ENCODE results near the gene LRRC70. TPM values are rescaled to one million over a fixed set of nuclear protein-coding genes. Genes with fewer than 3 reads are reported as not detected.

Gene LRRC70
- total RNA-seq, 1 donor from 2014 or later = 0.64 TPM

DNA sequence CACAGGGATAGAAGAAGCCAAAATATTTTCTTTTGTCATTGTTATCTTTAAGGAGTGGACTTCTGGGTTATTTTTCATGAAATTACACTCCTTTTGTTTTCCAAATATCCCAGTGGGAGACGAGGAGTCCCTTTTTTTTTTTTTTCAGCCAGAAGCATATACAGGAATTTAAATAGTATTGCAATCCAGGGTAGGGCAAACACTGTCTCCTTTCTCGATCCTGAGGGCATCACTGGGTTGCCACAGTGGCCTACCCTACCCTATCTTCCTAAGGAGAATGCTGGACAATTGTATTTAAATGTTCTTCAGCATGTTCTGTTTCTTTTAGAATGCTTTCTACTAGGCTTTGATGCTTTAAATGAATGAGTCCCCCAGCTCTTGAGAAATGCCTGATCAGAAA is 47.9 kb downstream of the LRRC70 start:
- no peak overlapping the region for H3K4me3 Mint-ChIP-seq (ENCODE audit: unreplicated experiment)
- no peaks in the 10 kb centered on the region for H3K9me3 Mint-ChIP-seq (ENCODE audit: unreplicated experiment)
- no peaks in the 10 kb centered on the region for H3K9me3 ChIP-seq (ENCODE audit: insufficient read depth, low read depth, low read length)
- H3K4me3 ChIP-seq (ENCODE audit: insufficient read depth, low read depth, low read length) = no peak overlapping the region
- DNase-seq (ENCODE audit: low read depth) (no peak), FAIRE-seq (no peak)
- H2AFZ ChIP-seq (ENCODE audit: low read depth, low read length) = no peak overlapping the region
- H3K36me3 Mint-ChIP-seq (ENCODE audit: low read depth, unreplicated experiment) = no peaks in the 10 kb centered on the region
- no peak for TF ChIP-seq EZH2 (IDR thresholded peaks at IDR 0.05; ENCODE audit: insufficient read depth, low read length)
- no peak overlapping the region for H3K9ac ChIP-seq (ENCODE audit: low read length)
- H3K27ac Mint-ChIP-seq (ENCODE audit: unreplicated experiment) = no peak overlapping the region
- no peaks in the 10 kb centered on the region for H3K79me2 ChIP-seq (ENCODE audit: insufficient read depth, low read length)
- no peak overlapping the region for H3K4me2 ChIP-seq (ENCODE audit: low read length)
- H3K27ac ChIP-seq (ENCODE audit: low read depth, low read length) = no peak overlapping the region
- no peaks in the 10 kb centered on the region for H3K4me1 ChIP-seq (ENCODE audit: insufficient read depth, low read length)
- no peaks in the 10 kb centered on the region for H3K4me1 Mint-ChIP-seq (ENCODE audit: low read depth, unreplicated experiment)
- H3K27me3 ChIP-seq (ENCODE audit: insufficient read depth, low read length) = no peaks in the 10 kb centered on the region
- H4K20me1 ChIP-seq (ENCODE audit: insufficient read depth, low read length) = no peaks in the 10 kb centered on the region
- H3K27me3 Mint-ChIP-seq (ENCODE audit: low read depth, unreplicated experiment) = no peaks in the 10 kb centered on the region
- no peaks in the 10 kb centered on the region for H3K36me3 ChIP-seq (ENCODE audit: insufficient read depth, low read length)

DNA sequence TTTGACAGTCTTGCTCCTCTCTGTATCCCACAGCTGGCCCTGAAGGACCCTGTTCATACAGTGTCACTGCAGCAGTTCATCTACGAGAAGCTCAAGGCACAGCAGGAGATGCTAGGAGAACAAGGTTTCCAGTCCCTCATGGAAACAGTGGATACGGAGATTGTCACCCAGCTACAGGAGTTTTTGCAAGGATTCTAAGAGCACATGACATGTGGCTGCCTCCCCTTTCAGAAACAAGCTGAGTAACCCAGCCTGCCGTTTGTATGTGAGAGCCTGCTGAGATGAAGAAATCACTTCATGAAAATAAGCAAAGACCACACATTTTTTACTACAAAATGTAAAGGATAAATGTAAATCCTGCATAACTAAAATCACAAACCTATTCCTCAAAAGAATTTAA is 48.5 kb downstream of the LRRC70 start:
- Histone ChIP-seq H4K20me1 (ENCODE audit: insufficient read depth, low read length) (no peaks in the 10 kb centered on the region), H2AFZ (ENCODE audit: low read depth, low read length) (no peak overlapping the region), H3K9ac (ENCODE audit: low read length) (no peak overlapping the region), H3K9me3 (ENCODE audit: insufficient read depth, low read depth, low read length) (no peaks in the 10 kb centered on the region), H3K4me3 (ENCODE audit: insufficient read depth, low read depth, low read length) (no peak overlapping the region), H3K4me2 (ENCODE audit: low read length) (no peak overlapping the region), H3K27me3 (ENCODE audit: insufficient read depth, low read length) (no peaks in the 10 kb centered on the region), H3K79me2 (ENCODE audit: insufficient read depth, low read length) (no peaks in the 10 kb centered on the region), H3K27ac (ENCODE audit: low read depth, low read length) (no peak overlapping the region), H3K4me1 (ENCODE audit: insufficient read depth, low read length) (no peaks in the 10 kb centered on the region), H3K36me3 (ENCODE audit: insufficient read depth, low read length) (no peaks in the 10 kb centered on the region)
- Mint-ChIP-seq H3K27ac (ENCODE audit: unreplicated experiment) (peak overlapping the region; percentile 47), H3K36me3 (ENCODE audit: low read depth, unreplicated experiment) (no peaks in the 10 kb centered on the region), H3K4me3 (ENCODE audit: unreplicated experiment) (no peak overlapping the region), H3K4me1 (ENCODE audit: low read depth, unreplicated experiment) (no peaks in the 10 kb centered on the region), H3K27me3 (ENCODE audit: low read depth, unreplicated experiment) (no peaks in the 10 kb centered on the region), H3K9me3 (ENCODE audit: unreplicated experiment) (no peaks in the 10 kb centered on the region)
- DNase-seq (ENCODE audit: low read depth) (no peak), FAIRE-seq (no peak)
- TF ChIP-seq, protein P1, sequence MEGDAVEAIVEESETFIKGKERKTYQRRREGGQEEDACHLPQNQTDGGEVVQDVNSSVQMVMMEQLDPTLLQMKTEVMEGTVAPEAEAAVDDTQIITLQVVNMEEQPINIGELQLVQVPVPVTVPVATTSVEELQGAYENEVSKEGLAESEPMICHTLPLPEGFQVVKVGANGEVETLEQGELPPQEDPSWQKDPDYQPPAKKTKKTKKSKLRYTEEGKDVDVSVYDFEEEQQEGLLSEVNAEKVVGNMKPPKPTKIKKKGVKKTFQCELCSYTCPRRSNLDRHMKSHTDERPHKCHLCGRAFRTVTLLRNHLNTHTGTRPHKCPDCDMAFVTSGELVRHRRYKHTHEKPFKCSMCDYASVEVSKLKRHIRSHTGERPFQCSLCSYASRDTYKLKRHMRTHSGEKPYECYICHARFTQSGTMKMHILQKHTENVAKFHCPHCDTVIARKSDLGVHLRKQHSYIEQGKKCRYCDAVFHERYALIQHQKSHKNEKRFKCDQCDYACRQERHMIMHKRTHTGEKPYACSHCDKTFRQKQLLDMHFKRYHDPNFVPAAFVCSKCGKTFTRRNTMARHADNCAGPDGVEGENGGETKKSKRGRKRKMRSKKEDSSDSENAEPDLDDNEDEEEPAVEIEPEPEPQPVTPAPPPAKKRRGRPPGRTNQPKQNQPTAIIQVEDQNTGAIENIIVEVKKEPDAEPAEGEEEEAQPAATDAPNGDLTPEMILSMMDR (IDR thresholded peaks at IDR 0.05; ENCODE audit: insufficient read depth, low read depth, low read length) = no peak
- no peak for TF ChIP-seq EZH2 (IDR thresholded peaks at IDR 0.05; ENCODE audit: insufficient read depth, low read length)

DNA sequence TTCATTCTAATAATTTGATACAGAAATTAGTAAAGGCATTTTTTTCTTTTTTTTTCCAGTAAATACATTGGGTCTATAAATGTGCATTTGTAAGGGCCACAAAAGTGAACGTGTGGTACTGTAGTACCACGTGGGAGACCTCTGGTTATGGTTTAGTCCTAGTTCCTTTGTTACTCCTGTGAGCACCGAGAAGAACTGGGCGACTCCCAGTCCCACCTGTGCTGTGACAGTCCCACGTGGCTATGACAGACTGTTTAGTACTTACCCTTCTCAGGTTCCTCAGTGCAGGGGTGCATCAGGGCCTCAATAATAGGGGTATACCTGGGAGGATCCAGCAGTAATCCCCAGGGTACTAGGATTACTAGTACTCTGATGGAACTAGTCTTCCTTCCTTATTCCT is 49.3 kb downstream of the LRRC70 start:
- no peaks in the 10 kb centered on the region for H3K36me3 ChIP-seq (ENCODE audit: insufficient read depth, low read length)
- no peak overlapping the region for H3K4me3 Mint-ChIP-seq (ENCODE audit: unreplicated experiment)
- H3K4me2 ChIP-seq (ENCODE audit: low read length) = no peak overlapping the region
- TF ChIP-seq, protein P1 (IDR thresholded peaks at IDR 0.05; ENCODE audit: insufficient read depth, low read depth, low read length) = no peak
- TF ChIP-seq EZH2 (IDR thresholded peaks at IDR 0.05; ENCODE audit: insufficient read depth, low read length) = no peak
- no peak overlapping the region for H3K27ac ChIP-seq (ENCODE audit: low read depth, low read length)
- H3K9ac ChIP-seq (ENCODE audit: low read length) = no peak overlapping the region
- no peak overlapping the region for H3K4me3 ChIP-seq (ENCODE audit: insufficient read depth, low read depth, low read length)
- no peaks in the 10 kb centered on the region for H3K9me3 Mint-ChIP-seq (ENCODE audit: unreplicated experiment)
- H3K9me3 ChIP-seq (ENCODE audit: insufficient read depth, low read depth, low read length) = no peaks in the 10 kb centered on the region
- H3K27ac Mint-ChIP-seq (ENCODE audit: unreplicated experiment) = no peak overlapping the region
- H3K4me1 Mint-ChIP-seq (ENCODE audit: low read depth, unreplicated experiment) = no peaks in the 10 kb centered on the region
- H4K20me1 ChIP-seq (ENCODE audit: insufficient read depth, low read length) = no peaks in the 10 kb centered on the region
- no peaks in the 10 kb centered on the region for H3K27me3 ChIP-seq (ENCODE audit: insufficient read depth, low read length)
- no peaks in the 10 kb centered on the region for H3K79me2 ChIP-seq (ENCODE audit: insufficient read depth, low read length)
- DNase-seq (ENCODE audit: low read depth) (no peak), FAIRE-seq (no peak)
- no peaks in the 10 kb centered on the region for H3K4me1 ChIP-seq (ENCODE audit: insufficient read depth, low read length)
- no peak overlapping the region for H2AFZ ChIP-seq (ENCODE audit: low read depth, low read length)
- H3K27me3 Mint-ChIP-seq (ENCODE audit: low read depth, unreplicated experiment) = no peaks in the 10 kb centered on the region
- H3K36me3 Mint-ChIP-seq (ENCODE audit: low read depth, unreplicated experiment) = peaks cover 1% of the 10 kb centered on the region

Other genes with a start within 250 kb of the LRRC70 start
- 23.7 and 25.7 TPM in 2 replicates for gene DIMT1, start 174.9 kb upstream of the LRRC70 start, total RNA-seq
- gene IPO11, start 166.1 kb upstream of the LRRC70 start, total RNA-seq = 24.9 and 31.7 TPM in 2 replicates